Liver (tissue), 9 donors: Measurements from ENCODE around the gene ZNF345. TPM values are rescaled to one million over a fixed set of nuclear protein-coding genes. Genes with fewer than 3 reads are reported as not detected.

Experiments used
- DNase-seq: peaks from one replicate; pipeline ENCODE4 v3.0.0-alpha.2; 2017; ENCODE audit warnings: low spot score
- H3K27ac ChIP-seq, 2 donors: one replicate each; pipeline ENCODE4 v1.7.0; 2013; ENCODE audit warnings: inconsistent platforms in 2 of 2, low read length in 2 of 2, control low read depth in 1 of 2, low read depth in 1 of 2, mild to moderate bottlenecking in 1 of 2
- H3K27me3 ChIP-seq, 4 donors: one replicate each; pipeline versions ENCODE4 v1.6.1 to v1.7.0; 2013; ENCODE audit warnings: low read length in 3 of 4, inconsistent platforms in 1 of 4, mild to moderate bottlenecking in 1 of 4, moderate library complexity in 1 of 4; ENCODE audit not compliant: control insufficient read depth in 4 of 4, insufficient read depth in 4 of 4
- H3K36me3 ChIP-seq, 4 donors: one replicate each; pipeline versions ENCODE4 v1.6.1 to v1.7.0; 2013; ENCODE audit warnings: low read length in 3 of 4, mild to moderate bottlenecking in 3 of 4, low read depth in 1 of 4, moderate library complexity in 1 of 4; ENCODE audit not compliant: control insufficient read depth in 4 of 4, insufficient read depth in 3 of 4
- H3K4me1 ChIP-seq, 4 donors: one replicate each; pipeline versions ENCODE4 v1.6.1 to v1.7.0; 2013; ENCODE audit warnings: low read length in 3 of 4, mild to moderate bottlenecking in 3 of 4, moderate library complexity in 1 of 4; ENCODE audit not compliant: control insufficient read depth in 4 of 4, insufficient read depth in 4 of 4
- H3K4me3 ChIP-seq, 3 donors: one replicate each; pipeline versions ENCODE4 v1.6.1 to v1.7.0; 2013; ENCODE audit warnings: low read length in 3 of 3, control low read depth in 1 of 3, low read depth in 1 of 3, mild to moderate bottlenecking in 1 of 3
- H3K9ac ChIP-seq, 2 donors: one replicate each; pipeline ENCODE4 v1.7.0; 2013; ENCODE audit warnings: low read length in 2 of 2, mild to moderate bottlenecking in 2 of 2, moderate library complexity in 2 of 2, control low read depth in 1 of 2, low read depth in 1 of 2
- H3K9me3 ChIP-seq, 4 donors: one replicate each; pipeline versions ENCODE4 v1.6.1 to v1.7.0; 2013; ENCODE audit warnings: low read length in 3 of 4; ENCODE audit not compliant: control insufficient read depth in 4 of 4
- EGR1 ChIP-seq, 2 donors: IDR thresholded peaks; 2 replicates each; pipeline ENCODE4 v1.6.1; 2016 to 2018; ENCODE audit warnings: antibody characterized with exemption in 2 of 2, low read depth in 2 of 2
- FOXA1 ChIP-seq: IDR thresholded peaks from 2 replicates; pipeline ENCODE4 v1.6.1; 2016; ENCODE audit warnings: antibody characterized with exemption
- FOXA2 ChIP-seq: IDR thresholded peaks from 2 replicates; pipeline ENCODE4 v1.6.1; 2016; ENCODE audit warnings: antibody characterized with exemption
- GABPA ChIP-seq, 2 donors: IDR thresholded peaks in 1 of 2; conservative IDR thresholded peaks in 1 of 2; 2 replicates each; pipeline ENCODE4 v1.6.1; 2016; ENCODE audit warnings: antibody characterized with exemption in 2 of 2, mild to moderate bottlenecking in 1 of 2, moderate library complexity in 1 of 2
- HNF4A ChIP-seq, 2 donors: conservative IDR thresholded peaks; 2 replicates each; pipeline ENCODE4 v1.6.1; 2016; ENCODE audit warnings: antibody characterized with exemption in 2 of 2, mild to moderate bottlenecking in 2 of 2
- HNF4G ChIP-seq: IDR thresholded peaks from 2 replicates; pipeline ENCODE4 v1.6.1; 2016; ENCODE audit warnings: antibody characterized with exemption
- JUND ChIP-seq, 2 donors: IDR thresholded peaks; 2 replicates each; pipeline ENCODE4 v1.6.1; 2016; ENCODE audit warnings: antibody characterized with exemption in 2 of 2
- NR2F2 ChIP-seq: IDR thresholded peaks from 2 replicates; pipeline ENCODE4 v1.6.1; 2016; ENCODE audit warnings: antibody characterized with exemption
- RXRA ChIP-seq, 2 donors: IDR thresholded peaks; 2 replicates each; pipeline ENCODE4 v1.6.1; 2017 to 2018; ENCODE audit warnings: antibody characterized with exemption in 2 of 2, mild to moderate bottlenecking in 1 of 2
- SP1 ChIP-seq: IDR thresholded peaks from 2 replicates; pipeline ENCODE4 v1.6.1; 2018; ENCODE audit warnings: antibody characterized with exemption, mild to moderate bottlenecking
- TAF1 ChIP-seq: conservative IDR thresholded peaks from 2 replicates; pipeline ENCODE4 v1.6.1; 2016; ENCODE audit warnings: antibody characterized with exemption, mild to moderate bottlenecking
- YY1 ChIP-seq: IDR thresholded peaks from 2 replicates; pipeline ENCODE4 v1.6.1; 2016; ENCODE audit warnings: antibody characterized with exemption, mild to moderate bottlenecking
- WGBS: extraction: QIAGEN DNeasy Blood & Tissue Kit; methylation state at CpG from one replicate; pipeline ENCODE4 v1.1.7; 2013; 5-methylcytosine and 5-hydroxymethylcytosine counted together
- polyA plus RNA-seq, 2 donors: library from polyadenylated mRNA; stranded (reverse) in 1 of 2; unstranded in 1 of 2; fragments of 200-250 nt in 1 of 2; fragments of >200 nt in 1 of 2; fragmentation: Nextera tagmentation in 1 of 2; extraction: Ambion mirVana in 1 of 2; gene quantifications; one replicate each; pipeline versions ENCODE4 v1.2.1 to v1.2.3, GENCODE V29; 2013 to 2015
- total RNA-seq, 2 donors: library from RNA; depleted of rRNA; stranded (reverse); fragments of >200 nt; gene quantifications; one replicate each; pipeline ENCODE4 v1.2.3, GENCODE V29; 2014
- TF ChIP-seq, protein P1 (sequence below): IDR thresholded peaks from 2 replicates; pipeline ENCODE4 v1.6.1; 2016; ENCODE audit warnings: antibody characterized with exemption
- TF ChIP-seq, protein P2 (sequence below): fragments of 150-350 bp; IDR thresholded peaks from 2 replicates; pipeline ENCODE4 v1.5.1; 2017; ENCODE audit warnings: improper control_type of control experiment, low read depth, low read length; ENCODE audit not compliant: missing input control
- TF ChIP-seq, protein P3 (sequence below): IDR thresholded peaks from 2 replicates; pipeline ENCODE4 v1.6.1; 2016; ENCODE audit warnings: antibody characterized with exemption
- donor health status: healthy.
- donor health status: healthy.
- donor health status: healthy.
- donor health status: healthy.
- donor health status: healthy.

The ZNF345 gene
- total and polyA plus RNA-seq, 4 donors, result 0.67 to 4.7 (median 2.1) TPM

DNA sequence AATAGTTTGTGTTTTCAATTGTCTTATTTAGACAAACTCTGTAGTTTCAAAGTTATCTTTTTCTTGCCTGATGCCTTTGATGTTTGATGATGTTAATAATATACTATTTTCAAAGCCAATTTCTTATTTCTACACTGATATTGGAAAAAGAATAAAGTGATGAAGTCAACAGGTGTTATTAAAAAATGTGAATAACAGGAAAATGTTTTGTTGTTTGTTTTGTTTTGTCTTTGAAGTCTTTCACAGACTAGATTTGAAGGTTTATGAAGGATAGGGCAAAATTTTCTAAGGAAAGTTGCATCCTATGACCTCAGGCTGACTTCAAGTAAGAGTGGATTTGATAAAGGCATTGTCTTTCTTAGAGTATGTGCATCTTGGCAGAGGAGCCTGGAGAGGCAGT, 43.6 kb upstream of the ZNF345 start:
- no peaks in the 10 kb centered on the region for H3K27me3 ChIP-seq
- H3K9ac ChIP-seq, result no peak overlapping the region
- peaks cover 28 to 71% (median 46%) of the 10 kb centered on the region in 4 donors for H3K9me3 ChIP-seq
- TF ChIP-seq FOXA2, result no peak
- TF ChIP-seq TAF1, result no peak
- no peak for TF ChIP-seq SP1
- no peak overlapping the region for H3K4me3 ChIP-seq
- no peak overlapping the region for H3K27ac ChIP-seq
- H3K4me1 ChIP-seq, result no peaks in the 10 kb centered on the region
- H3K36me3 ChIP-seq, result peaks cover 0 to 5% (median 1%) of the 10 kb centered on the region in 4 donors
- DNase-seq, result no peak

DNA sequence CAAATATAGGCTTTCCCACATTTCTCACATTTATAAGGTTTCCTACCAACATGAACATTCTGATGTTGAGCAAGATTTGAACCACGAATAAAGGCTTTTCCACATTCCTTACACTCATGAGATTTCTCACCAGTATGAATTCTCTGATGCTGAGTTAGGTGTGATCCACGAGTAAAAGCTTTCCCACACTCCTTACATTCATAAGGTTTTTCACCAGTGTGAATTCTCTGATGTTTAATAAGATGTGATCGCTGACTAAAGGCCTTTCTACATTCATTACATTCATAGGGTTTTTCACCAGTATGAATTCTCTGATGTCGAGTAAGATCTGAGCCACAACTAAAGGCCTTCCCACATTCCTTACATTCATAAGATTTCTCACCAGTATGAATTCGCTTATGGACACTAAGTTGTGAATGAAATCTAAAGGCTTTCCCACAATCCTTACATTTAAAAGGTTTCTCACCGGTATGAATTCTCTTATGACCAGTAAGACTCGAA, 31.5 kb upstream of the ZNF345 start:
- TF ChIP-seq HNF4A (conservative IDR thresholded peaks at IDR 0.05) (no peak), NR2F2 (no peak), RXRA (IDR thresholded peaks at IDR 0.05) (no peak)
- TF ChIP-seq, protein P1, sequence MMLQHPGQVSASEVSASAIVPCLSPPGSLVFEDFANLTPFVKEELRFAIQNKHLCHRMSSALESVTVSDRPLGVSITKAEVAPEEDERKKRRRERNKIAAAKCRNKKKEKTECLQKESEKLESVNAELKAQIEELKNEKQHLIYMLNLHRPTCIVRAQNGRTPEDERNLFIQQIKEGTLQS, result no peak
- TF ChIP-seq, protein P2, sequence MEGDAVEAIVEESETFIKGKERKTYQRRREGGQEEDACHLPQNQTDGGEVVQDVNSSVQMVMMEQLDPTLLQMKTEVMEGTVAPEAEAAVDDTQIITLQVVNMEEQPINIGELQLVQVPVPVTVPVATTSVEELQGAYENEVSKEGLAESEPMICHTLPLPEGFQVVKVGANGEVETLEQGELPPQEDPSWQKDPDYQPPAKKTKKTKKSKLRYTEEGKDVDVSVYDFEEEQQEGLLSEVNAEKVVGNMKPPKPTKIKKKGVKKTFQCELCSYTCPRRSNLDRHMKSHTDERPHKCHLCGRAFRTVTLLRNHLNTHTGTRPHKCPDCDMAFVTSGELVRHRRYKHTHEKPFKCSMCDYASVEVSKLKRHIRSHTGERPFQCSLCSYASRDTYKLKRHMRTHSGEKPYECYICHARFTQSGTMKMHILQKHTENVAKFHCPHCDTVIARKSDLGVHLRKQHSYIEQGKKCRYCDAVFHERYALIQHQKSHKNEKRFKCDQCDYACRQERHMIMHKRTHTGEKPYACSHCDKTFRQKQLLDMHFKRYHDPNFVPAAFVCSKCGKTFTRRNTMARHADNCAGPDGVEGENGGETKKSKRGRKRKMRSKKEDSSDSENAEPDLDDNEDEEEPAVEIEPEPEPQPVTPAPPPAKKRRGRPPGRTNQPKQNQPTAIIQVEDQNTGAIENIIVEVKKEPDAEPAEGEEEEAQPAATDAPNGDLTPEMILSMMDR, result no peak
- no peak overlapping the region for H3K27ac ChIP-seq
- H3K9me3 ChIP-seq, result peaks cover 55 to 98% (median 65%) of the 10 kb centered on the region in 4 donors
- DNase-seq, result no peak
- no peak overlapping the region for H3K9ac ChIP-seq
- H3K4me3 ChIP-seq, result peak overlapping the region in 2 of 3 donors; percentile 55 to 62
- no peaks in the 10 kb centered on the region for H3K27me3 ChIP-seq
- H3K36me3 ChIP-seq, result peaks cover 16 to 71% (median 58%) of the 10 kb centered on the region in 4 donors
- H3K4me1 ChIP-seq, result no peaks in the 10 kb centered on the region
- WGBS, result 95% methylated on average over 7 of the region's 7 CpGs

DNA sequence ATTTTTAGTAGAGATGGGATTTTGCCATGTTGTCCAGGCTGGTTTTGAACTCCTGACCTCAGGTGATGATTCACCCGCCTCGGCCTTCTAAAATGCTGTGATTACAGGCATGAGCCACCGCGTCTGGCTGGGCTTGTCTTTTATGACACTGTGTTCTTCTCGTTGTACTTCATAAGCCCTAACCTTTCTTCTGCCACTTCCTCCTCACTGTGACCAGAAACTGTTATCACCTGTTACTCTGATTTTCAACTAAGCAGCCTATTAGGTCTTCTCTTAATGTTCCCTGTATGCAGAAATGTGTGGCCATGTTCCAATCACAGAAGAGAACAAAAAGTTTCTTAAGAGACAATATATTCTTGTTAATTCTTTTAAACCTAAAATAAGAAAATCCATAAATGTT, 28.9 kb upstream of the ZNF345 start:
- Histone ChIP-seq H3K9ac (no peak overlapping the region), H3K27me3 (no peaks in the 10 kb centered on the region), H3K4me3 (peak overlapping the region in 2 of 3 donors; percentile 28 to 71), H3K4me1 (no peaks in the 10 kb centered on the region), H3K27ac (no peak overlapping the region), H3K36me3 (peaks cover 22 to 79% (median 71%) of the 10 kb centered on the region in 4 donors), H3K9me3 (peaks cover 59 to 93% (median 71%) of the 10 kb centered on the region in 4 donors)
- 98% methylated on average over 5 of the region's 5 CpGs for WGBS
- no peak for DNase-seq
- no peak for TF ChIP-seq FOXA1
- TF ChIP-seq HNF4A (conservative IDR thresholded peaks at IDR 0.05), result no peak
- TF ChIP-seq YY1, result no peak
- TF ChIP-seq JUND (IDR thresholded peaks at IDR 0.05), result no peak
- TF ChIP-seq RXRA (IDR thresholded peaks at IDR 0.05), result no peak
- TF ChIP-seq HNF4G, result no peak
- TF ChIP-seq EGR1 (IDR thresholded peaks at IDR 0.05; ENCODE audit: low read depth in 2 of 2), result no peak
- no peak for TF ChIP-seq GABPA (IDR thresholded peaks at IDR 0.05 in 1 of 2, conservative IDR thresholded peaks at IDR 0.05 in 1 of 2)
- no peak for TF ChIP-seq NR2F2
- no peak for TF ChIP-seq FOXA2
- TF ChIP-seq, protein P3, sequence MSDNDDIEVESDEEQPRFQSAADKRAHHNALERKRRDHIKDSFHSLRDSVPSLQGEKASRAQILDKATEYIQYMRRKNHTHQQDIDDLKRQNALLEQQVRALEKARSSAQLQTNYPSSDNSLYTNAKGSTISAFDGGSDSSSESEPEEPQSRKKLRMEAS, result no peak
